SK-N-SH (cell line): ENCODE results near the gene RNF145. TPM values are rescaled to one million over a fixed set of nuclear protein-coding genes. Genes with fewer than 3 reads are reported as not detected.

Experiments
- CTCF ChIA-PET: fragments of 300-600, 350-600 bp; formaldehyde crosslinking; extraction: SDS; loops from one replicate; lab custom pipeline; 2021; lab: Yijun Ruan, JAX
- POLR2A ChIA-PET: fragments of 350-600 bp; sonication (Branson Sonifier 250); formaldehyde crosslinking; extraction: SDS; loops from one replicate; lab custom pipeline; 2020; ENCODE audit warnings: antibody characterized with exemption, inconsistent platforms; lab: Yijun Ruan, JAX
- DNase-seq: peaks from one replicate; pipeline ENCODE4 v3.0.0; 2012
- H2AFZ ChIP-seq: fragments of 200-600 bp; sonication (generic); 2 replicates; pipeline ENCODE4 v1.8.1; 2016; ENCODE audit warnings: antibody characterized with exemption, mild to moderate bottlenecking, low read depth
- H3F3A ChIP-seq: fragments of 200-600 bp; sonication (generic); replicated peaks from 2 replicates; pipeline ENCODE3; 2016; ENCODE audit warnings: antibody characterized with exemption, mild to moderate bottlenecking; ENCODE audit not compliant: insufficient read depth
- H3K27ac ChIP-seq, 2 experiments: fragments of 200-500 bp in 1 of 2; fragments of 200-600 bp in 1 of 2; sonication (Bioruptor generic) in 1 of 2; sonication (generic), shearing (Covaris generic) in 1 of 2; 2 replicates each; pipeline versions ENCODE4 v1.5.1 to v1.6.1; 2014 to 2016; ENCODE audit warnings: low read depth in 2 of 2, inconsistent platforms in 1 of 2, low read length in 1 of 2, mild to moderate bottlenecking in 1 of 2, mixed read lengths in 1 of 2
- H3K27me3 ChIP-seq: fragments of 200-600 bp; sonication (generic), shearing (Covaris generic); 2 replicates; pipeline ENCODE4 v1.6.1; 2016; ENCODE audit warnings: mixed run types; ENCODE audit not compliant: insufficient read depth
- H3K36me3 ChIP-seq, 2 experiments: fragments of 200-500 bp in 1 of 2; fragments of 200-600 bp in 1 of 2; sonication (Bioruptor generic) in 1 of 2; sonication (generic) in 1 of 2; replicated peaks in 1 of 2; 2 replicates each; pipeline versions ENCODE3 to v1.5.1; 2014 to 2016; ENCODE audit warnings: low read length in 1 of 2, mild to moderate bottlenecking in 1 of 2; ENCODE audit not compliant: insufficient read depth in 2 of 2, control insufficient read depth in 1 of 2
- H3K4me1 ChIP-seq, 2 experiments: fragments of 200-500 bp in 1 of 2; fragments of 200-600 bp in 1 of 2; sonication (Bioruptor generic) in 1 of 2; sonication (generic), shearing (Covaris generic) in 1 of 2; 2 replicates each; pipeline versions ENCODE4 v1.5.1 to v1.6.1; 2014 to 2016; ENCODE audit warnings: low read depth in 1 of 2, low read length in 1 of 2, mixed run types in 1 of 2; ENCODE audit not compliant: insufficient read depth in 2 of 2, control insufficient read depth in 1 of 2
- H3K4me2 ChIP-seq: fragments of 200-600 bp; sonication (generic), shearing (Covaris generic); 2 replicates; pipeline ENCODE4 v1.6.1; 2017; ENCODE audit warnings: mixed run types
- H3K4me3 ChIP-seq, 2 experiments: fragments of 200-500 bp in 1 of 2; fragments of 200-600 bp in 1 of 2; sonication (Bioruptor generic) in 1 of 2; sonication (generic), shearing (Covaris generic) in 1 of 2; 2 replicates each; pipeline versions ENCODE4 v1.5.1 to v1.8.1; 2014 to 2016; ENCODE audit warnings: low read depth in 2 of 2, inconsistent platforms in 1 of 2, low read length in 1 of 2, mild to moderate bottlenecking in 1 of 2, mixed read lengths in 1 of 2, moderate library complexity in 1 of 2
- H3K79me2 ChIP-seq: fragments of 200-600 bp; sonication (generic); 2 replicates; pipeline ENCODE4 v1.8.1; 2017; ENCODE audit warnings: mild to moderate bottlenecking; ENCODE audit not compliant: insufficient read depth
- H3K9ac ChIP-seq: fragments of 200-600 bp; sonication (generic); 2 replicates; pipeline ENCODE4 v1.6.1; 2017; ENCODE audit warnings: mixed run types
- H3K9me2 ChIP-seq: fragments of 200-600 bp; sonication (generic); 2 replicates; pipeline ENCODE4 v1.6.1; 2017; ENCODE audit warnings: mixed run types
- H3K9me3 ChIP-seq: fragments of 200-600 bp; sonication (generic); 2 replicates; pipeline ENCODE4 v1.6.1; 2017; ENCODE audit warnings: mixed run types, mild to moderate bottlenecking, moderate library complexity
- H4K20me1 ChIP-seq: fragments of 200-600 bp; sonication (generic); 2 replicates; pipeline ENCODE4 v1.6.1; 2017; ENCODE audit warnings: mild to moderate bottlenecking, mixed run types; ENCODE audit not compliant: insufficient read depth
- CTCF ChIP-seq: fragments of 200-600 bp; sonication (generic); IDR thresholded peaks from 2 replicates; pipeline ENCODE4 v1.6.1; 2017; ENCODE audit warnings: antibody characterized with exemption, mild to moderate bottlenecking, moderate library complexity
- ELF1 ChIP-seq: IDR thresholded peaks from 2 replicates; pipeline ENCODE4 v1.4.0; 2012
- FOSL2 ChIP-seq: IDR thresholded peaks from 2 replicates; pipeline ENCODE4 v1.4.0; 2012; ENCODE audit warnings: low read depth, mild to moderate bottlenecking, moderate library complexity, borderline replicate concordance
- FOXJ3 ChIP-seq: sonication (generic); formaldehyde crosslinking; IDR thresholded peaks from 2 replicates; pipeline ENCODE4 v1.5.1; 2020; ENCODE audit warnings: mild to moderate bottlenecking, missing genetic modification reagents
- GATA2 ChIP-seq: sonication (generic); formaldehyde crosslinking; IDR thresholded peaks from 2 replicates; pipeline ENCODE4 v1.5.0; 2020; ENCODE audit warnings: mild to moderate bottlenecking, missing genetic modification reagents
- MEF2A ChIP-seq: IDR thresholded peaks from 2 replicates; pipeline ENCODE4 v1.4.0; 2012; ENCODE audit warnings: low read depth, borderline replicate concordance
- MXI1 ChIP-seq: IDR thresholded peaks from 2 replicates; pipeline ENCODE4 v1.6.1; 2012; ENCODE audit warnings: mild to moderate bottlenecking, low read depth, low read length, improper control_type of control experiment
- RAD21 ChIP-seq: IDR thresholded peaks from 2 replicates; pipeline ENCODE4 v1.6.1; 2012; ENCODE audit warnings: mild to moderate bottlenecking, low read length
- REST ChIP-seq: IDR thresholded peaks from 2 replicates; pipeline ENCODE4 v1.6.1; 2012; ENCODE audit warnings: mild to moderate bottlenecking, low read depth, low read length, moderate library complexity
- RFX5 ChIP-seq: IDR thresholded peaks from 2 replicates; pipeline ENCODE4 v1.6.1; 2012; ENCODE audit warnings: mild to moderate bottlenecking, improper control_type of control experiment, low read length
- SMC3 ChIP-seq: IDR thresholded peaks from 2 replicates; pipeline ENCODE4 v1.6.1; 2012; ENCODE audit warnings: low read depth, low read length, improper control_type of control experiment
- TAF1 ChIP-seq: IDR thresholded peaks from 2 replicates; pipeline ENCODE4 v1.6.1; 2012; ENCODE audit warnings: low read depth, mild to moderate bottlenecking, low read length, moderate library complexity, borderline replicate concordance
- TCF12 ChIP-seq: IDR thresholded peaks from 2 replicates; pipeline ENCODE4 v1.4.0; 2012
- YY1 ChIP-seq: IDR thresholded peaks from 2 replicates; pipeline ENCODE4 v1.4.0; 2012; ENCODE audit warnings: low read depth, mild to moderate bottlenecking
- ZBTB33 ChIP-seq: IDR thresholded peaks from 2 replicates; pipeline ENCODE4 v1.4.0; 2012; ENCODE audit warnings: low read depth, borderline replicate concordance
- WGBS: methylation state at CpG from one replicate; pipeline ENCODE4 v1.1.6; 2017; ENCODE audit warnings: low lambda C conversion rate; 5-methylcytosine and 5-hydroxymethylcytosine counted together
- polyA plus RNA-seq, 3 experiments: library from polyadenylated mRNA; depleted of rRNA; stranded (reverse); fragments of >200 nt; gene quantifications; 2 replicates each; pipeline ENCODE4 v1.2.3, GENCODE V29; 2012
- TF ChIP-seq, protein P1 (sequence below): IDR thresholded peaks from 2 replicates; pipeline ENCODE4 v1.4.0; 2012; ENCODE audit warnings: low read depth, borderline replicate concordance

RNF145 gene
- polyA plus RNA-seq, 1 of the 3 experiments (the other 2 are of a cell fraction): 36.1 TPM

DNA sequence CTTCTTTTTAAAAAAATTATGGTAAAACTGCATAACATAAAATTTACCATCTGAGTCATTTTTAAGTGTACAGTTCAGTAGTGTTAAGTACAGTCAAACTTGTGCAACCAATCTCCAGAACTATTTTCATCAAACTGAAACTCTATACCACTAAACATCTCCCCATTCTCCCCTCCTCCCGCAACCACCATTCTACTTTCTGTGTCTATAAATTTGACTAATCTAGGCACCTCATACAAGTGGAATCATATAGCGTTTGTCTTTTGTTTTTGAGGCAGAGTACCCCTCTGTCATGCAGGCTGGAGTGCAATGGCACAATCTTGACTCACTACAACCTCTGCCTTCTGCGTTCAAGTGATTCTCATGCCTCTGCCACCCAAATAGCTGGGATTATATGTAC is 85.7 kb downstream of the RNF145 start (continued):
- TF ChIP-seq, protein P1, sequence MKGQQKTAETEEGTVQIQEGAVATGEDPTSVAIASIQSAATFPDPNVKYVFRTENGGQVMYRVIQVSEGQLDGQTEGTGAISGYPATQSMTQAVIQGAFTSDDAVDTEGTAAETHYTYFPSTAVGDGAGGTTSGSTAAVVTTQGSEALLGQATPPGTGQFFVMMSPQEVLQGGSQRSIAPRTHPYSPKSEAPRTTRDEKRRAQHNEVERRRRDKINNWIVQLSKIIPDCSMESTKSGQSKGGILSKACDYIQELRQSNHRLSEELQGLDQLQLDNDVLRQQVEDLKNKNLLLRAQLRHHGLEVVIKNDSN: no peak

GRCh38 chr5:159123189-159123588 is 86.2 kb downstream of the RNF145 start:
- no peak overlapping the region for H2AFZ ChIP-seq
- no peaks in the 10 kb centered on the region for H3K4me1 ChIP-seq
- no peaks in the 10 kb centered on the region for H3F3A ChIP-seq
- no peaks in the 10 kb centered on the region for H3K9me2 ChIP-seq
- H3K79me2 ChIP-seq: no peaks in the 10 kb centered on the region
- H3K9ac ChIP-seq: no peak overlapping the region
- ChIA-PET POLR2A (no interaction called here), CTCF (interaction anchor here (0.6 to 1.8 kb wide), 3 partner anchors 9 to 1153 kb away, joined by 3 to 9 read pairs (median 3); no protein-coding TSS in a partner anchor)
- H3K4me2 ChIP-seq: no peak overlapping the region
- H3K36me3 ChIP-seq: peaks cover 0 to 4% of the 10 kb centered on the region in 2 experiments
- H4K20me1 ChIP-seq: no peaks in the 10 kb centered on the region
- no peak for DNase-seq
- H3K9me3 ChIP-seq: peaks cover 7% of the 10 kb centered on the region; the same call in 1 of the 2 replicates
- no peak overlapping the region for H3K27ac ChIP-seq
- no peaks in the 10 kb centered on the region for H3K27me3 ChIP-seq
- 46% methylated on average over 2 of the region's 2 CpGs for WGBS
- TF ChIP-seq FOXJ3: no peak
- TF ChIP-seq ZBTB33: no peak
- no peak for TF ChIP-seq GATA2
- no peak for TF ChIP-seq YY1
- TF ChIP-seq TCF12: no peak
- TF ChIP-seq TAF1: no peak
- TF ChIP-seq MXI1: no peak
- TF ChIP-seq RAD21: no peak
- TF ChIP-seq REST: no peak
- no peak for TF ChIP-seq CTCF
- TF ChIP-seq RFX5: no peak
- no peak for TF ChIP-seq ELF1
- no peak for TF ChIP-seq MEF2A
- TF ChIP-seq FOSL2: no peak
- TF ChIP-seq SMC3: no peak
- H3K4me3 ChIP-seq: no peak overlapping the region
